Middle frontal gyrus (tissue), 1 donor: ENCODE results near the gene FOXO3.

Experiments used
- DNase-seq: peaks from one replicate; pipeline ENCODE4 v3.0.0-alpha.2; 2015; ENCODE audit warnings: low spot score; ENCODE audit errors: extremely low spot score

Gene FOXO3

DNA sequence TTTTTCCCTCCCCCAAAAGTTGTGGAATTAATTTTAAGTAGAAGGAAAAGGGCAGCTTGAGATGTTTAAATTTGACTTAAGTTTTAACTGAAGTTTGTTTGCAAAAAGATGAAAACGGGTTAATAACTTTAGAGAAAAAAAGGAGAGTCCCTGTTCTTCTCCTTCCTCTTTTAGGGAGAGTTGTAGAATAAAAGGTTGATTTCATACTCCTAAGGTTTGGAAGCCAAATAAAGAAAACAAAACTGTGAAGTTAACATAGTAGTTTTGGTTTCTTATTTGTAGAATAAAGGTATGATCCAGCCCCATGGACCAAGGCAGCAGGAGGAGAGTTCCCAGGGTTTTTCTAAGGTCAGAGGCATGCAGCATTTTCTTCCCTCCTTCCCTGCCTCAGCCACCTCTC is 33.4 kb downstream of the FOXO3 start:
- DNase-seq = no peak

DNA sequence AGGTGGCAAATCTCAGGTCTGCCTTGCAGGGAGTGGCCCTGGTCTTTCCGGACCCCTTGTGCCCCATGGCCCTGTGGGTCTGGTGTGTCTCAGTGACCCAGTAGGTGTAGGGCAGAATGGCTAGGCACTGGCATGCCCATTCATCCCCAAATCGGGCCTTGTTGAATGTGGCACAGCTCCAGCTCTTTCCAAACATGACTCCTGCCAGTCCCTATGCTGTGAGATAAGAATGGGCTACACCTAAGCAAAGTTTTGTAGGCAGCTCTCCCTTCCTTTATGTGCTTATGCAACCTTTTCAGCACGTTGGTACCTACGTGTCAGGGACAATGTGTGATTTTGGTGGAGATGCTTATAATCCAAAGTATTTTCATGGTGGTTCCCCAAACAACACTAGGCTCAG is 33.9 kb downstream of the FOXO3 start:
- no peak for DNase-seq

DNA sequence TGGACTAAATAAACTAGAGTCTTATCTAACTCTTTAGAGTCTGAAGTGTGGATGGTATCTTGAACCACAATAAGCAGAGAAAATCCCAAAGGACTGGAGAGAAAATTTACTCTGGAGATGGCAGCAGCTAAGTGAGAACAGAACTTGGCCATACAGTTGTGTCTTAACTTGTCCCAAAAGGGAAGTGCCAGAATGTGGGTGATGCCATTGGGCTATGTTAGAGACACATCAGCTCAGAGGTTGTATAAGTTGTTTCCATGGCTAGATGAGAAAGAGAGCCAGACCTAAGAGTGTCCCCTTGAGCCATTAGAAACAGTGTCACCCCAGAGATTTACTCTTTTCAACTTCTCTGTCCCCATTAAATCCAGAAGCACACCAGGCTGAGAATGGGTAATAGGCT is 36.2 kb downstream of the FOXO3 start:
- no peak for DNase-seq

DNA sequence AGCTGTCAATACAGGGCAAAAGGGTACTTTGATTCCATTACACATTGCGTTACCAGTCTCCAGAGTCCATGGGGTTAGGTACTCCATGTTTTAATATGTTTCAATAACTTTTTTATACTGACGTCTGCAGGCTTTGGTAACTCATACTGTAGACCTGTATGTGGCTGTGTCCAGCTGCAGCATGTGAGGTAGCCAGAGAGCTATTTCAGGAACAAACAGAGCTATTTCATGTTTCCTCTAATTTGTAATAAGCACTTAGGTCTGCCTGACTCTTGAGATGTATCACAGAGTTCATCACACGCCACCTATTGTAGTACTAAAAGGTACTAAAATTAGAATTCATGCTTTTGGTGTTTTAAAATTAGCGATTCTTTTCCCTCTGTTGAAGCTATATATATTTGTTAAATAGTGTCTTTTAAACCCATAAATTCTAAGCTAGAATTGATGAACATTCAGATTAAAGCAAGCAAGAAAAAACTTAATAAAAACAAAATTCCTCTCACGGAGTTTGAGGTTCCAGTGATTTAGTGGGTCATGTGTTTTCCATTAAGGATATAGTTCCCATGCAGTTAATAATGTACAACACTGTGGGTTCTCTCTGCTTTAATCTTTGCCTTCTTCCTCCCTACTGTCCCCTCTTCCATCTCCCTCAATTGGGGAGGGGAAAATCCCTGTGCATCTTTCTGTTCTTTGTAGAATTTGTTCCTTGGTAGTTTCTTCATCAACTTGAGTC is 37.0 kb downstream of the FOXO3 start:
- DNase-seq = no peak

DNA sequence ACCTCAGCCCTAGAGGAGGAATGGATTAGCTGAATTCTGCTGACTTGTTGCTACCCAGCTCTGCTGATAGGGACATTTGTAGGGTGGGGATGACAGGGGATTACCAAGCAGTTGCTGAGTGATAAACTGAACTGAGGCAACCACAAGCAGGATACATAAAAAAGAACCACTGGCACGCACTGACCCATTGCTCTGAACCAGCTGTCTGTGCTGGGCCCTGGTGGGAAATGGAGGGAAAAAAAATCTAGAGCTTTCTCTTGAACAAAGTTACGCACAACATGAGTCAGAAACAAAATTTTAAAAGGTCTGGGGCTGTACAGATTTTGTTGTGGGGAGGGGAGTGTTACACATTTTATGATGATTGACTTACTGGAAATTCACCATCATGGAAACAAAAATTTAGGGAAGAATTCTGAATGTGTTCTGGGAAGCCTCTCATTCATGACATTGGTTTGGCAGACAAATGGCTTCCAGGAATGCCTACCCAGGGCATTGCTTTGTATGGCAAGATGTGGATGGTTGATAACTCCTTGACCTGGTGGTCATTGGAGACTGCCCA is 37.7 kb downstream of the FOXO3 start:
- no peak for DNase-seq

DNA sequence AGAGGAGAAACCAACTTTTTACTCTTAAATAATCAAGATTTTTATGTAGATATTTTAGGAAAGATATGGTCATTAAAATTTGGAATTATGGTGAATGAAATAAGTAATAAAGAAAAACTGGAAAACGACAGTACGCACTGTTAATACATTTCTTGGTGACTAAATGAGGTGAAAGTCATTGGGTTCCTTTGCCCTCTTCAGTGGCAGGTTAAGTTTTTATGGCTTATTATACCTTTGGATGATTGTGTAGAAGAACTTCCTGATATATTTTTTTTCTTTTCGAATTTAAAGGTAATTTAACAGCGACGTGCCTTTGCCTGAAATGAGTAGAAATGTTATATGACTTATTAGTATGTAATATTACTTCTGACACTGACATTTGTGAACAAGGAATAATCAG is 43.4 kb downstream of the FOXO3 start:
- DNase-seq = no peak

DNA sequence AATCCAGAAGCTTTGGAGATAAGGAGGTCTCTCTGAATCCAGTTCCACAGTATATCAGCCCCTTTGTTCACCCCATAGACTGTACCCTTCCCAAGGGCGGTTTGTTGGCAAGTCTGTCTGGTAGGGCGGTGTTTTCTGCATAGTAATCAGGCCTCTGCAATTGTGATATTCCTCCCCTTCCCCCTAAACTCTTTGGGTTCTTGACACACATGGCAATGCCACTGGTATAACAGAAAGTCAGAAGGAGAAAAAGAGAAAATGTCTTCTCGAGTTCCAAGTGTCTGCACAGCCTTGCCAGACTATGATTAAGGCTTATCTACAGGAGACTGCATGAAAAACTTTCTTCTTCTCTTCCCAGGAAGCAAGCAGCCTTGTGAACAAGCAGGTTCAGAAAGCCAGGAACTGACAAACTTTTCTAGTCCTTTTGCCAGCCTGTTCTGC is 45.6 kb downstream of the FOXO3 start:
- no peak for DNase-seq

DNA sequence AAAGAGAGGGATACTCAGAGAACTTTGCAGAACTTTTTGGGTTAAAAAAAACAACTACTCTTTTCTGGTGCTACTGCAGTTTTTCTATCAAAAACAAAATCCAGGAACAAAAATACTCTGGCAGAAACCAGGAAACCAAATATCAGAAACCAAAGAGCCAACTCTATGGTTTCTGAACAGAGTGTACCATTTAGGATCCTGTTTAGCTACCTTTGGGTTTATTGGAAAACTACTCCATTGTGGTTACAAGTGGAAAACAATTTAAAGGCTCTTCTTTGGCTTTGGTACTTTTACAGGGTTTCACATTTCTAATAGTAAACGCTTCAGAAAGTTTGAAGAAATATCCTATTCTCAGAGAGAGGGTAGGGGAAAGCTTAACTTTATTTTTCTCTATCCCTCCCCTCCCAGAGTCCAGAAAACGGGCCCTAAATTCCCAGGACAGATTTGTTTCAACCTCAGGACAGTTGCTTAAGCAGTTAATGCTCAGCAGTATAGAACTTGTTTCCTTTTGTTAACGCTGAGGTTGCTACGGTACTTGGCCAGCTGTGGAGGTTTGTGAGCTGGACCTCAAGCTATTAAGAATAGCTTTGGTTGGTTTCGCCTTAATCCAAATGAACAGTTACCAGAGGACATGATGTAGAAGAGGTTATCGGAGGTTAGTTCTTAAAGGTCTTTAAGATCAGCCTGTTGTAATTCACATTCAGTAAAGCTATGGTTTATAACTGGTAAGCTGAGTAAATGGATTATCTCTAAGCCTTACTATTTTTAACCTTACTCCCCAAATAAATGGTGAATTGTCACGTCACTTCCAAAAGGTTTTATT is 47.9 kb downstream of the FOXO3 start:
- DNase-seq = no peak

DNA sequence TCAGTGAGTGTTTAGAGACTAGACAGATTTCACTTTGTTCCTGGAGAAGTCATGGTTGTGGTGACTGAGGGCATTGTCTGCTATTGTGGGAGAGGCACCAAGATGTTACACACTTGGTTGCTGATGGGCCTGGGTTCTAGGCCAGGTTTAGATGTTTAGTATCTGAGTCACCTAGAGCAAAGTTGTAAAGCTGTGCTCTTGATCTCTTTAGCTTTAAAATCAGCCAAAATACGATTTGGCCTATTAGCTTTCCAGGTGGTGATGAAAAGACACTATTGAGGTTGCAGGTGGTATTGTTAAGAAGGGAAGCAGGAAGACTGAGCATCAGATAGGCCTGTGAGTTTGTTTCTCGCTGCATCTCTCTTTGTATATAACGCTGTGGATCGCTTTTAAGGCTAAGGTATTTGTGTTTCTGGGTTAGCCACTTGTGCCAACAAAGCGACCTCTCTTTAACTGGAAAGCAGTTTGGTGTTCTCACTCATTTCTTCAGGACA is 48.6 kb downstream of the FOXO3 start:
- no peak for DNase-seq

DNA sequence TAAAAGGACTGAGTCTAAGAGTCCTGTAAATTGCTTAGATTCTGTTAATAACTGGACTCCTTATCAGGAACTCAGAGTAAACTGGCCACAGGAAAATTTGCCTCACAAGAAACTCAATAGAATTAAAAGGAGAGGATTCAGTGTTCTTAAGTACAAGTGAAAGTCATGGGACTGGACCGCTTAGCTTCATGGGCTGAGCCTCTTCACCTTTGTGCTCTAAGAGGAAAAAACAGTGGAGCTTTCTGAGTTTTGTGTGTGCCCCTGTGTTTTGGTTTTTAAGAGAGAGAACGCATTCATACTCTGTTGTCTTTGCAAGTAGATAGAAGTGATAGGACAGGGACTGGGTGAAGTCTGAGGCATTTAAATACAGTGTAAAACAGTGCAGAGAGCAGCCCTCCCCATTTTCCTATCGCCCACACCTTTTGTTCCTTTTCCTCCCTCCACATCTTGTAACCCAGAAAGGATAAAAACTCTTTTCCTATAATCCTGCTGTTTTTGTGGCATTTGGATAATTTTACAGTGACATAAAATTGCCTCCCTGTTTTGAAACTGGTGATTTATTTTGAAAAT is 49.6 kb downstream of the FOXO3 start:
- no peak for DNase-seq

DNA sequence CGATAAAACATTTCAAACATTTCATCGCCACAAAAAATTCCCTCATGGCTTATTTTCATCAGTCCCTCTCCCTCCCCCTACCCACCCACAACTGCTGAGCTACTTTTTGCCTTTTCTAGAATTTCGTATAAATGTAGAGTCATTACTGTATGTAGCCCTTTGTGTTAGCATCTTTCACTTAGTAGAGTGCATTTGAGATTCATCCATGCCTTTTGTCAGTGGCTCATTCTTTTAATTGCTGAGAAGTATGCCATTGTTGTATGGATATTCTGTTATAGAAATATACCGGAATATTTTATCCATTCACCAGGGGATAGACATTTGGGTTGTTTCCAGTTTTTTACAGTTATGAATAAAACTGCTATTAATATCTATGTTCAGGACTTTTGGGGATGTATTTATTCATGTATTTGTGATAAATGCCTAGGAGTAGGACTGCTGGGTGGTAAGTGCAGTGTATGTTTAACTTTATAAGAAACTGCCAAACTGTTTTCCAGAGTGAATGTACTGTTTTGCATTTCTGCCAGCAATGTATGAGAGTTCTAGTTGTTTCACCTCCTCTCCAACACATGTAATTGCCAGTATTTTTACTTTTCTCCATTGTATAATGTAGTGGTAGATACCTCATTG is 50.4 kb downstream of the FOXO3 start:
- DNase-seq = no peak

DNA sequence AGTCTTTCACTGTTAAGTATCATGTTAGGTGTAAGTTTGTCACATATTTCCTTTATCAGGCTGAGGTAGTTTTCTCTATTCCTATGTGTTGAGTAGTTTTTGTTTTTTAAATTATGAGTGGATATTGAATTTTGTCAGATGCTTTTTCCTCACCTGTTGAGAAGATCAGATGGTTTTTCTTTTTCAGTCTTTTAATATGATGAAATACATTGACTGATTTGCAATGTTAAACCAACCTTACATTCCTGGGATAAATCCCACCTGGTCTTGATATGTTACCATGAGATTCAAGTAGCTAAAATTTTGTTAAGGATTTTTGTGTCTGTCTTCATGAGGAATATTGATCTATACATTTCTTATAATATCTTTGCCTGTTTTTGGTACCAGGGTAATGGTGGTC is 52.1 kb downstream of the FOXO3 start:
- DNase-seq = no peak

DNA sequence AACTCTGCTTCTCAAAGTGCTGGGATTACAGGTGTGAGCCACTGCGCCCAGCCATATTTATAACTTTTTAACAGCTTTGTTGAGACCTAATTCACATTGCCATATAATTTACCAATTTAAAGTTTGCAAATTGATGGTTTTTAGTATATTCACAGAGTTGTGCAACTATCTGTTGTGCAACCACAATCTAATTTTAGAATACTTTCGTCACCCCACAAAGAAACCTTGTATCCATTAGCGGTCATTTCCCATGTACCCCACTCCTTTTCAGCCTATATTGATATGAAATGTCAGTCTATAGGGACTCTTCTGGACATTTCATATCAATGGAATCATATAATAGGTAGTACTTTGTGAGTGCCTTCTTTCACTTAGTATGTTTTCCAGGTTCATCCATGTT is 55.8 kb downstream of the FOXO3 start:
- DNase-seq = no peak

DNA sequence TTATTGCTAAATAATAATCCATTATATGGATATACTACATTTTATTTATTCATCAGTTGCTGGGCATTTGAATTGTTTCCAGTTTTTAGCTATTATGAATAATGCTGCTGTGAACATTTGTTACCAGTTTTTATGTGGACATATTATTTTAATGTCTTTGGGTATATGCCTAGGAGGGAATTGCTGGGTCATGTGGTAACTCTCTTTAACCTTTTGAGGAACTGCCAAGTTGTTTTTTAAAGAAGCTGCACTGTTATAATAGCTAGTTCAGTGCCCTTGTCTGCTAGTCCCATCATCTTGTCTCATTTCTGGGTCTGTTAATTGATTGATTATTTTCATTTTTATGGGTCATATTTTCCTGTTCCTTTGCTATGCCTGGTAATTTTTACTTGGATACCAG is 56.3 kb downstream of the FOXO3 start:
- DNase-seq = no peak

DNA sequence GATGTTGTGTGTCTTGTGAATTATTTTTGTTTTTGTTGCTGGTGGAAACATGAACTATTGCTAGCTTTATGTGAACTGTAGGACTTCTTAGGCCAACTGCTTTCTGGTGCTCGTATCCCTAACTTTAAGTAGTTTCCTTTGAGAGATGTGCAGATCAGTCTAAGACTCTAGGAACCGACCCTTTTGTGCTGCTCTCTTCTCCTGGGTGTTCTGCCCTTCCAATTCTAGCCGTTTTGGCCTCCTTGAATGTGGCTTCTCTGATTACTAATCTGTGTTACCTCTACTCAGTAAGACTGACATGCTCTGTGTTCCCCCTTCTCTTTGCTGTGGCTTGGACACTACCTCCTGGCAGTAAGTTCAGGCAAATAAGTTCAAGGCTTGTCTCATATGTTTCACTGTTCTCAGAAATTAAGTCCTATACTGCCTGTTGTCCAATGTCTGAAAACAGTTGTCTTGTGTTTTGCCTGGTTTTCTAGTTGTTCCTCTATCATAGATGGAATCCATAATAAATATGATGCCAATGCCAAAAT is 58.0 kb downstream of the FOXO3 start:
- DNase-seq = no peak

DNA sequence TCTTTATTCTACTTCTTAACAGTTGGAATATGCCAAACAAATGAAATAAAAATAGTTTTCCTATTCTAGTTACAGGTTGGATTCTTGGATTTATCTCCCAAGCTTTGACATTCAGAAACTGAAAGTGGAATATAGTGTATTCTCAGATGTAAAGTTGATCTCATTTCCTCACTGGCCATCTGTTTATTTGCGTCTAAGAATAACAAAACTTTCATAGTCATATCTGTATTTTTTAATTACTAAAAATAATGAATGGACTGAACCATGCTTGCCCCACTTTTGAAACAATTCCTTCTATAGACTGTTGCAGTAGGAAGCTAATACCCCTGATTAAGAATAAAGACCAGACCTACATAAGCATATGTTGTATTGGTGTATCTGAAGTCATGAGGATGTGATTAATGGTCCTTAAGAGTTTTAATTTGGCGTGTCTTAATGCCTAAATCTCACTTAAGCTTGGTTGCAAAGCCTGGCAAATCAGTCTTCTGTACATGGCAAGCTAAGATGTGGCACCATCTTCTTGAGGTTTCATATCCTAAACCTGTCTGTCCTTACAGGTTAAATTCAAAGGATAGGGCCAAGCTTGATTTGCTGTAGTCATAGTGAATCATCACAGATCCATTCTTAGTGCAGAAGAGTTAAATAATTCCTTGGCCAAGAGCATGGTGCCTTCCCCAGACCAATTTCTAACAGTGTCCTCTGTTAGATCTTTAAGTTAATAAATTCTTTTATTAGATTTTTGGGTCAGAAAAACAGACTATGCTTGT is 58.9 kb downstream of the FOXO3 start:
- no peak for DNase-seq

DNA sequence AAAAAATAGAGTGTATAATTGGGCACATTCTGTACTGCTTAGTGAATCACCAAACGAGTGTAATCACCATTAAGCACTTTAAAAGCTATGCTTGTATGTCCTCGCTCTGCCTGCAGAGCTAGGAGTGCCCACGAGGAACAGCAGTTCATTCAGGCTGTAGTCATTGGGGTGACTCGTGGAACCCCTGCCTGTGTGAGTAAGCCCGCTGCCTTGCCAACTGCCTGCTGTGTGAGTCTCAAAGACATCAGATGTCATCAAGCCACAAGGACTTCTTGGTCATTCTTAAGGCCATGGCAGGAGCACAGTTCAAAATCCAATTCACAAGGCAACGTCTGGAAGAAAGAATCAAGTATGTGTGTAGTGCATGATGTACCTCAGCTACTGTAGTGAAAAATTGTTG is 60.4 kb downstream of the FOXO3 start:
- no peak for DNase-seq

DNA sequence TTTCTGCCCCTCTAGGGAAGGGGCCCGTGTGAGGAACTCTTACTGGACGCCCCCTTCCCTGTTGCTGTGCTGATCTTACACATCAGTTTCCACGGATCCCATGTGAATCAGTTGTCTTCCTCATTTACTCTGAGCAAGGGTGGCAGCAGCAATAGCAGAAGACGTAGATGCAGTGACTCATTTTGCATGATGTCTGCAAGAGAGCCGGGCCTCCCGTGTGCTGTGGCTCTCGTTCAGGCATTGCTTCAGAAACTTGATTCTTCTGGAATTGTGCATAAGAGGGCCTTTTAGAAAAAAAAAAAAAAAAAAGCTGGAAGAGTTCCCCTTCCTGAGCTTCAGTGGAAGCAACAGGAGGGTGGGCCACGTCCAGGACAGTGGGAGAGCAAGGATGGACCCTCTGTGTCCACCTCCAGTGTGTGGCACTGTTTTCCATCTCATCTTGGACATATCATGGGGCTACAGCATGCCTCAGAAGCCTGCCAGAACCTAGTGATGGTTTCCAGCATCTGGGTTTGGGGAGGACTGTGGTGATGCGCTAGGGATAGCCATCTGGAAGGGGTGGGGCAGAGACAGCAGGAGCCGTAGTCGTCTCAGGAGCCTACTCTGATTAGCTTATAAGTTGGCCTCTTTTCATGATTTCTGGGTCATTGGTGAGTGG is 62.1 kb downstream of the FOXO3 start:
- DNase-seq = no peak

DNA sequence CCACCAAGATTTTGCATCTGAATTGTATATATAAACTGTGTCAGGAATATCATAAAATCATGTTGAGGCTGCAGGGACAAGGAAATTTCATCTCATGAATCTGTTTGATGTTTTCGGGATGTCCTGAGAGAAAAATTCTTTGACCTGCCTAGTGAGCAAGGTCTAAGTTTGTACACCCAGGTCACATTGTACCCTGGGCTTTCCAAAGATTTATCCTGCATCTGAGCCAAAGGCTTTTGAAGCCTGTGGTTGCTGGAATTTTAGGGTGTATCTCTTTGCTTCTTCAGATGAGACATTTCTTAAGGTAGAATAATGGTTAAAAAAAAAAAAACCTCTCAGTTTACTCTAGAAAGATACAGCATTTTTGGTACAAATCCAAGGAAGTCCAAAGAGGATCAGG is 63.3 kb downstream of the FOXO3 start:
- DNase-seq = no peak

DNA sequence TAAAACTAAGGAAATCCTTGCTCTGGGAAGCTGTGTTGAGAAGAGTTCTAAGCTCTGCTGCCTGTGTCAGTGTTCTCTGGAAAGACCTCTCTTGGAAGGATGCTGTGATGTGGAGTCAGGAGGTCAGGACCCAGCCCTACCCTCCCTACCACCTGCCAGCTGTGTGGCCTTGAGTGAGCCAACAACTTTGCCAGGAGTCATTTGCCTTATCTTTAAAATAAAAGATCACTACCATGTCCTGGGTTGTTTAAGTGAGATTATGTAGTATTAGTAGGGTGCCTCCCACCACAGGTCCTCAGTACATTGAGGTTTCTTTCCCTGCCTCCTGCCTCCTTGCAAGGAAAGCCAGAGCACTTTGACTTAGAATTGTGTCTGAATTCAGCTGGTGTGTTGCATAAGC is 64.9 kb downstream of the FOXO3 start:
- DNase-seq = no peak
